Measurements from ENCODE around the gene SDK2.

DNA sequence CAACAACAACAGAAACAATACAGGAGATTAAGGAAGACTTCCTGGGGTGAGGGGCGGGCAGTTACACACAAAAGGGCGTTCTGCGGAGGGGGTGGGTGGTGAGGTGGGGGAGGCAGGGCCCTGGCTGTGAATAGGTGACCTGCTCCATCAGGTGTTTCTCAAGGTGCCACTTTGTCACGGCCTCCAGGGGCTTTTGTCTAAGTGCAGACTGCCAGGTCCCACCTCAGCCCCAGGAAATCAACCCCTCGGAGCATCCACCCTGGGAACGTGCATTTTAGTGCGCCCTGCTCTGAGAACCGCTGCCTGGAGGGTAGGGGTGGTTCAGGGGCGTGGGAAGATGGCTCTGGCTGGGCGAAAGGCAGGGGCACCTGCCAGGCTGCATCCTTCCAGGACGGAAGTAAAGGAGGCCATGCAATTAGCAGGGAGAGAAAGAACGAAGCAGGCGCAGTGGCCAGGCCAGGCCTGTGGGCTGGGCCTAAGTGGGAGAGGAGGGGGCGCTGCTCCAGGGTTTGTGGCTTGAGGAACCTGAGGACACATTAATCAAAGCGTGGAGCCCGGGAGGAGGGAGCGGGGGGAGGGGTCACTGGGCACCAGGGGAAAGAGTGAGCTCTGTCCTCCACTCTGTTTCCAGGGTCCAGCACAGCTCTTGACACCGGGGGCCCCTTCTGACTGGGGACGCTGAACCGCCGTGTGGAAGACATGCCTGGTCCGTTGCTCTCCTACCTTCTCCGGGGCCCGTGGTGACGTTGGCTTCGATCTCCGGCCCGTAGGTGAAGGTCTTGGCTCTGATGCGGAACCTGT is 283.1 kb downstream of the SDK2 start:
- TF ChIP-seq, protein P1, sequence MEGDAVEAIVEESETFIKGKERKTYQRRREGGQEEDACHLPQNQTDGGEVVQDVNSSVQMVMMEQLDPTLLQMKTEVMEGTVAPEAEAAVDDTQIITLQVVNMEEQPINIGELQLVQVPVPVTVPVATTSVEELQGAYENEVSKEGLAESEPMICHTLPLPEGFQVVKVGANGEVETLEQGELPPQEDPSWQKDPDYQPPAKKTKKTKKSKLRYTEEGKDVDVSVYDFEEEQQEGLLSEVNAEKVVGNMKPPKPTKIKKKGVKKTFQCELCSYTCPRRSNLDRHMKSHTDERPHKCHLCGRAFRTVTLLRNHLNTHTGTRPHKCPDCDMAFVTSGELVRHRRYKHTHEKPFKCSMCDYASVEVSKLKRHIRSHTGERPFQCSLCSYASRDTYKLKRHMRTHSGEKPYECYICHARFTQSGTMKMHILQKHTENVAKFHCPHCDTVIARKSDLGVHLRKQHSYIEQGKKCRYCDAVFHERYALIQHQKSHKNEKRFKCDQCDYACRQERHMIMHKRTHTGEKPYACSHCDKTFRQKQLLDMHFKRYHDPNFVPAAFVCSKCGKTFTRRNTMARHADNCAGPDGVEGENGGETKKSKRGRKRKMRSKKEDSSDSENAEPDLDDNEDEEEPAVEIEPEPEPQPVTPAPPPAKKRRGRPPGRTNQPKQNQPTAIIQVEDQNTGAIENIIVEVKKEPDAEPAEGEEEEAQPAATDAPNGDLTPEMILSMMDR (IDR thresholded peaks at IDR 0.05; ENCODE audit: low read depth, low read length, poor library complexity, severe bottlenecking): no peak
- TF ChIP-seq EZH2phosphoT487 (IDR thresholded peaks at IDR 0.05; ENCODE audit: borderline replicate concordance, low read length): no peak

Measured in DOHH2 (cell line).